Prostate gland (tissue), 2 donors: ENCODE measurements around the gene C1orf53. TPM values are rescaled to one million over a fixed set of nuclear protein-coding genes. Genes with fewer than 3 reads are reported as not detected.
"Not testable (repeated sequence)": the region's sequence is repeated elsewhere in the genome, so short reads cannot be mapped to it uniquely, and the experiment has no call there.

ENCODE experiments used
- DNase-seq: peaks from one replicate; pipeline ENCODE4 v3.0.0-alpha.2; 2019; ENCODE audit warnings: low spot score
- H3K27ac ChIP-seq, 2 donors: fragments of 200-600 bp; sonication (generic); 2 replicates each; pipeline ENCODE4 v1.5.1; 2017 to 2019
- H3K27me3 ChIP-seq: fragments of 200-600 bp; sonication (generic); replicated peaks from 2 replicates; pipeline ENCODE4 v1.5.1; 2019; ENCODE audit not compliant: insufficient read depth
- H3K36me3 ChIP-seq, 2 donors: fragments of 200-600 bp; sonication (generic); 1 replicate in 1 of 2; 2 replicates in 1 of 2; pipeline versions ENCODE4 v1.5.1 to v1.8.1; 2017 to 2019
- H3K4me1 ChIP-seq: fragments of 200-600 bp; sonication (generic); replicated peaks from 2 replicates; pipeline ENCODE4 v1.5.1; 2019
- H3K4me3 ChIP-seq, 2 donors: fragments of 200-600 bp; sonication (generic); 2 replicates each; pipeline ENCODE4 v1.5.1; 2017 to 2019
- H3K9me3 ChIP-seq: fragments of 200-600 bp; sonication (generic); 2 replicates; pipeline ENCODE4 v1.5.1; 2017
- CTCF ChIP-seq, 4 experiments: fragments of 200-600 bp in 2 of 4; fragments of 450-650 bp in 2 of 4; sonication (generic) in 2 of 4; IDR thresholded peaks; 1 replicate in 3 of 4; 2 replicates in 1 of 4; pipeline ENCODE4 v1.5.1; 2016 to 2019; ENCODE audit warnings: antibody characterized with exemption in 4 of 4, mild to moderate bottlenecking in 2 of 4, moderate library complexity in 2 of 4
- POLR2A ChIP-seq: fragments of 450-650 bp; IDR thresholded peaks from one replicate; pipeline ENCODE4 v1.6.1; 2016; ENCODE audit warnings: antibody characterized with exemption, mild to moderate bottlenecking
- POLR2AphosphoS5 ChIP-seq: sonication (generic); formaldehyde crosslinking; IDR thresholded peaks from one replicate; pipeline ENCODE4 v1.6.1; 2017; ENCODE audit warnings: antibody characterized with exemption
- WGBS: methylation state at CpG from one replicate; pipeline ENCODE4 v1.1.5; 2018; 5-methylcytosine and 5-hydroxymethylcytosine counted together
- intact Hi-C: fragments of 100-400 bp; cut with DNase I; formaldehyde crosslinking; loops from one replicate; pipeline ENCODE4 v1.14.2; 2022
- total RNA-seq, 2 donors: library from RNA; depleted of rRNA; stranded (reverse); fragments of >200 nt; gene quantifications; one replicate each; pipeline ENCODE4 v1.1.0, GENCODE V29; 2016

Gene C1orf53
- total RNA-seq, result 10 to 100 TPM in 1 of 2 donors, 1 to 10 TPM in 1; 3.9 to 13.2 TPM

- peak; percentile 79 for DNase-seq
- peak within 1 kb of the TSS; percentile 83 to 84 for H3K27ac ChIP-seq
- peaks cover 4% of the 10 kb centered on the region for H3K4me1 ChIP-seq
- H3K27me3 ChIP-seq, result no peaks in the 10 kb centered on the region
- no peaks in the 10 kb centered on the region for H3K9me3 ChIP-seq
- WGBS, result under 1% methylated on average over 84 of the region's 90 CpGs
- TF ChIP-seq POLR2A (no peak), POLR2AphosphoS5 (peak; percentile 39), CTCF (IDR thresholded peaks at IDR 0.05) (peak in 2 of 4 experiments; percentile 25 to 38)
- H3K36me3 ChIP-seq, result no peaks in the 10 kb centered on the region
- intact Hi-C loops, result no loop called here
- H3K4me3 ChIP-seq, result peak within 1 kb of the TSS; percentile 61 to 74
Observed at GRCh38 chr1:197902454-197903195, at the start of gene C1orf53. Gene C1orf53, plus strand, starts transcription at chr1:197902630. Its CDS starts 20 bp downstream, at chr1:197902650.

GRCh38 chr1:197855751-197856150 lies 46.7 kb upstream of the C1orf53 start:
- H3K4me1 ChIP-seq, intact Hi-C loops, H3K4me3 ChIP-seq, H3K9me3 ChIP-seq, DNase-seq, H3K27me3 ChIP-seq, H3K27ac ChIP-seq, H3K36me3 ChIP-seq: not testable (repeated sequence)
- WGBS, result 89% methylated on average over 2 of the region's 2 CpGs

GRCh38 chr1:197857477-197857876 lies 45.0 kb upstream of the C1orf53 start:
- no peaks in the 10 kb centered on the region for H3K4me1 ChIP-seq
- no peaks in the 10 kb centered on the region for H3K9me3 ChIP-seq
- no peaks in the 10 kb centered on the region for H3K36me3 ChIP-seq
- H3K27ac ChIP-seq, result no peak overlapping the region
- H3K27me3 ChIP-seq, result no peaks in the 10 kb centered on the region
- 80% methylated on average over 2 of the region's 2 CpGs for WGBS
- no peak for TF ChIP-seq POLR2AphosphoS5
- TF ChIP-seq POLR2A, result no peak
- no peak for TF ChIP-seq CTCF (IDR thresholded peaks at IDR 0.05)
- no peak for DNase-seq
- intact Hi-C loops, result no loop called here
- H3K4me3 ChIP-seq, result no peak overlapping the region

GRCh38 chr1:197859024-197859423 lies 43.4 kb upstream of the C1orf53 start:
- TF ChIP-seq CTCF (IDR thresholded peaks at IDR 0.05) (no peak), POLR2AphosphoS5 (no peak), POLR2A (no peak)
- intact Hi-C loops, result no loop called here
- DNase-seq, result no peak

GRCh38 chr1:197862221-197862620 lies 40.2 kb upstream of the C1orf53 start:
- DNase-seq, result no peak
- intact Hi-C loops, result no loop called here
- H3K4me1 ChIP-seq, result no peaks in the 10 kb centered on the region
- TF ChIP-seq CTCF (IDR thresholded peaks at IDR 0.05) (no peak), POLR2A (no peak), POLR2AphosphoS5 (no peak)
- 68% methylated on average over 3 of the region's 3 CpGs for WGBS
- H3K36me3 ChIP-seq, result no peaks in the 10 kb centered on the region
- H3K27ac ChIP-seq, result no peak overlapping the region
- no peak overlapping the region for H3K4me3 ChIP-seq
- H3K27me3 ChIP-seq, result no peaks in the 10 kb centered on the region
- no peaks in the 10 kb centered on the region for H3K9me3 ChIP-seq

More at GRCh38 chr1:197859024-197859423, 43.4 kb upstream of the C1orf53 start:
- H3K9me3 ChIP-seq, result no peaks in the 10 kb centered on the region
- no peak overlapping the region for H3K27ac ChIP-seq
- no peak overlapping the region for H3K4me3 ChIP-seq
- WGBS, result 66% methylated on average over 1 of the region's 1 CpG
- no peaks in the 10 kb centered on the region for H3K4me1 ChIP-seq
- no peaks in the 10 kb centered on the region for H3K36me3 ChIP-seq
- no peaks in the 10 kb centered on the region for H3K27me3 ChIP-seq
